ENCODE data around the gene SLC25A29. TPM values are rescaled to one million over a fixed set of nuclear protein-coding genes. Genes with fewer than 3 reads are reported as not detected.
A peak's percentile ranks its signal among the peaks of the same experiment; 100 is the strongest.
"Not testable (repeated sequence)": the region's sequence is repeated elsewhere in the genome, so short reads cannot be mapped to it uniquely, and the experiment has no call there.

Gene SLC25A29
- total RNA-seq, 1 experiment from 2014 or later, result 33.9 TPM

- no peak for DNase-seq (ENCODE audit: unreplicated experiment)
- TF ChIP-seq CTCF (IDR thresholded peaks at IDR 0.05; ENCODE audit: unreplicated experiment), result no peak
- BruUV-seq (replicated peaks), result no TSS peak
- POLR2A ChIA-PET, result interaction anchor here (0.6 kb wide), 1 partner anchor 11 kb away, joined by 3 read pairs; no protein-coding TSS in a partner anchor
- peaks cover 18% of the 10 kb centered on the region for H3K4me1 Mint-ChIP-seq (ENCODE audit: insufficient read depth, unreplicated experiment)
- CTCF ChIA-PET, result interaction anchor here (0.6 to 1.2 kb wide), 6 partner anchors 8 to 1430 kb away, joined by 3 to 5 read pairs (median 4); no protein-coding TSS in a partner anchor
- H3K36me3 Mint-ChIP-seq (ENCODE audit: insufficient read depth, unreplicated experiment), result no peaks in the 10 kb centered on the region
- no peaks in the 10 kb centered on the region for H3K9me3 Mint-ChIP-seq (ENCODE audit: unreplicated experiment)
- intact Hi-C loops (cut with micrococcal nuclease), result no loop called here
- no peaks in the 10 kb centered on the region for H3K27me3 Mint-ChIP-seq (ENCODE audit: insufficient read depth, unreplicated experiment)
- H3K4me3 Mint-ChIP-seq (ENCODE audit: unreplicated experiment), result no peak overlapping the region
- no peak overlapping the region for H3K27ac Mint-ChIP-seq (ENCODE audit: low read depth, unreplicated experiment)
Measured at GRCh38 chr14:100317389-100317788, 11.1 kb upstream of the SLC25A29 start.

- POLR2A ChIA-PET, result no interaction called here
- Mint-ChIP-seq H3K9me3 (ENCODE audit: unreplicated experiment) (no peaks in the 10 kb centered on the region), H3K4me3 (ENCODE audit: unreplicated experiment) (no peak overlapping the region), H3K27ac (ENCODE audit: low read depth, unreplicated experiment) (peak overlapping the region; percentile 49), H3K27me3 (ENCODE audit: insufficient read depth, unreplicated experiment) (no peaks in the 10 kb centered on the region), H3K4me1 (ENCODE audit: insufficient read depth, unreplicated experiment) (peaks cover 10% of the 10 kb centered on the region), H3K36me3 (ENCODE audit: insufficient read depth, unreplicated experiment) (no peaks in the 10 kb centered on the region)
- intact Hi-C loops (cut with micrococcal nuclease), result no loop called here
- CTCF ChIA-PET, result interaction anchor here (0.7 to 2.1 kb wide), 2 partner anchors 11 to 39 kb away, joined by 3 to 8 read pairs; no protein-coding TSS in a partner anchor
- TF ChIP-seq CTCF (IDR thresholded peaks at IDR 0.05; ENCODE audit: unreplicated experiment), result no peak
- BruUV-seq (replicated peaks), result no TSS peak
- no peak for DNase-seq (ENCODE audit: unreplicated experiment)
Measured at GRCh38 chr14:100314724-100315123, 8.5 kb upstream of the SLC25A29 start.

- Mint-ChIP-seq H3K4me1 (ENCODE audit: insufficient read depth, unreplicated experiment) (peaks cover 10% of the 10 kb centered on the region), H3K9me3 (ENCODE audit: unreplicated experiment) (no peaks in the 10 kb centered on the region), H3K36me3 (ENCODE audit: insufficient read depth, unreplicated experiment) (no peaks in the 10 kb centered on the region), H3K4me3 (ENCODE audit: unreplicated experiment) (no peak overlapping the region), H3K27ac (ENCODE audit: low read depth, unreplicated experiment) (no peak overlapping the region), H3K27me3 (ENCODE audit: insufficient read depth, unreplicated experiment) (no peaks in the 10 kb centered on the region)
- ChIA-PET CTCF (interaction anchor here (0.5 to 2.1 kb wide), 5 partner anchors 10 to 64 kb away, joined by 3 to 8 read pairs (median 4); no protein-coding TSS in a partner anchor), POLR2A (interaction anchor here (1.0 kb wide), 1 partner anchor 9 kb away, joined by 5 read pairs; no protein-coding TSS in a partner anchor)
- intact Hi-C loops (cut with micrococcal nuclease), result no loop called here
- no peak for DNase-seq (ENCODE audit: unreplicated experiment)
- no peak for TF ChIP-seq CTCF (IDR thresholded peaks at IDR 0.05; ENCODE audit: unreplicated experiment)
- no TSS peak for BruUV-seq (replicated peaks)
Measured at GRCh38 chr14:100313464-100314230, 7.4 kb upstream of the SLC25A29 start.

- Mint-ChIP-seq H3K27ac (ENCODE audit: low read depth, unreplicated experiment) (no peak overlapping the region), H3K9me3 (ENCODE audit: unreplicated experiment) (no peaks in the 10 kb centered on the region), H3K4me1 (ENCODE audit: insufficient read depth, unreplicated experiment) (peaks cover 11% of the 10 kb centered on the region), H3K36me3 (ENCODE audit: insufficient read depth, unreplicated experiment) (no peaks in the 10 kb centered on the region), H3K27me3 (ENCODE audit: insufficient read depth, unreplicated experiment) (no peaks in the 10 kb centered on the region), H3K4me3 (ENCODE audit: unreplicated experiment) (no peak overlapping the region)
- POLR2A ChIA-PET, result no interaction called here
- intact Hi-C loops (cut with micrococcal nuclease), result no loop called here
- CTCF ChIA-PET, result interaction anchor here (0.5 to 2.1 kb wide), 3 partner anchors 10 to 77 kb away, joined by 3 to 8 read pairs (median 8); no protein-coding TSS in a partner anchor
- no peak for TF ChIP-seq CTCF (IDR thresholded peaks at IDR 0.05; ENCODE audit: unreplicated experiment)
- no peak for DNase-seq (ENCODE audit: unreplicated experiment)
- BruUV-seq (replicated peaks), result no TSS peak
Measured at GRCh38 chr14:100312877-100313400, 6.7 kb upstream of the SLC25A29 start.

GRCh38 chr14:100312110-100312876, 6.0 kb upstream of the SLC25A29 start:
- DNase-seq (ENCODE audit: unreplicated experiment); H3K36me3 Mint-ChIP-seq (ENCODE audit: insufficient read depth, unreplicated experiment); H3K9me3 Mint-ChIP-seq (ENCODE audit: unreplicated experiment); POLR2A ChIA-PET; H3K27ac Mint-ChIP-seq (ENCODE audit: low read depth, unreplicated experiment); H3K27me3 Mint-ChIP-seq (ENCODE audit: insufficient read depth, unreplicated experiment); intact Hi-C loops (cut with micrococcal nuclease); BruUV-seq (replicated peaks); H3K4me3 Mint-ChIP-seq (ENCODE audit: unreplicated experiment): not testable (repeated sequence)
- CTCF ChIA-PET, result interaction anchor here (0.5 to 1.6 kb wide), 2 partner anchors 65 to 78 kb away, joined by 3 to 8 read pairs; no protein-coding TSS in a partner anchor
- peaks cover 17% of the 10 kb centered on the region for H3K4me1 Mint-ChIP-seq (ENCODE audit: insufficient read depth, unreplicated experiment)
